Calu3 (cell line): ENCODE results near the gene HNRNPDL. TPM values are rescaled to one million over a fixed set of nuclear protein-coding genes. Genes with fewer than 3 reads are reported as not detected.
"Not testable (repeated sequence)": the region's sequence is repeated elsewhere in the genome, so short reads cannot be mapped to it uniquely, and the experiment has no call there.

Experiments
- BruUV-seq: library from RNA; stranded (reverse); fragments of 400-500 nt; replicated peaks from 2 replicates; lab custom pipeline; 2021; lab: Mats Ljungman, UMichigan
- CTCF ChIA-PET: fragments of 300-600 bp; sonication (Branson Sonifier 250); formaldehyde crosslinking; loops from one replicate; lab custom pipeline; 2022; ENCODE audit warnings: antibody characterized with exemption; lab: Charles Lee
- DNase-seq: peaks from one replicate; pipeline ENCODE4 v3.0.0; 2022
- H3K27ac Mint-ChIP-seq: one replicate; pipeline ENCODE4 v1.8.0; 2022; ENCODE audit warnings: mixed read lengths; ENCODE audit not compliant: unreplicated experiment
- H3K27me3 Mint-ChIP-seq: one replicate; pipeline ENCODE4 v1.8.0; 2022; ENCODE audit warnings: mixed read lengths; ENCODE audit not compliant: unreplicated experiment
- H3K36me3 Mint-ChIP-seq: one replicate; pipeline ENCODE4 v1.8.0; 2022; ENCODE audit warnings: mild to moderate bottlenecking, moderate library complexity, mixed read lengths; ENCODE audit not compliant: insufficient read depth, unreplicated experiment
- H3K4me1 Mint-ChIP-seq: one replicate; pipeline ENCODE4 v1.8.0; 2022; ENCODE audit warnings: mild to moderate bottlenecking, low read depth, mixed read lengths; ENCODE audit not compliant: unreplicated experiment
- H3K4me3 Mint-ChIP-seq: one replicate; pipeline ENCODE4 v1.8.0; 2022; ENCODE audit warnings: mild to moderate bottlenecking, low read depth, moderate library complexity, mixed read lengths; ENCODE audit not compliant: unreplicated experiment
- H3K9me3 Mint-ChIP-seq: one replicate; pipeline ENCODE4 v1.8.0; 2022; ENCODE audit warnings: low read depth, mixed read lengths; ENCODE audit not compliant: unreplicated experiment
- CTCF ChIP-seq: fragments of 200-600 bp; IDR thresholded peaks from one replicate; pipeline ENCODE4 v1.8.0; 2022; ENCODE audit warnings: antibody characterized with exemption; ENCODE audit not compliant: unreplicated experiment
- intact Hi-C: fragments of 100-400 bp; cut with micrococcal nuclease; formaldehyde crosslinking; loops from one replicate; pipeline ENCODE4 v1.10.0; 2022; ENCODE audit not compliant: unreplicated experiment
- total RNA-seq: library from RNA; stranded (reverse); gene quantifications from 2 replicates; pipeline ENCODE4 v1.2.3, GENCODE V29; 2022

HNRNPDL gene
- total RNA-seq, 1 experiment from 2014 or later, result 198 TPM

GRCh38 chr4:82397527-82397926 lies 32.7 kb downstream of the HNRNPDL start:
- TF ChIP-seq CTCF, result no peak
- intact Hi-C loops, result no loop called here
- CTCF ChIA-PET, result no interaction called here
- Mint-ChIP-seq H3K27me3 (no peaks in the 10 kb centered on the region), H3K9me3 (peaks cover 2% of the 10 kb centered on the region), H3K4me1 (peaks cover 17% of the 10 kb centered on the region), H3K4me3 (no peak overlapping the region), H3K36me3 (peaks cover 8% of the 10 kb centered on the region), H3K27ac (no peak overlapping the region)
- no TSS peak for BruUV-seq
- DNase-seq, result no peak

GRCh38 chr4:82394896-82395295 lies 35.4 kb downstream of the HNRNPDL start:
- Mint-ChIP-seq H3K27ac (peak overlapping the region; percentile 96), H3K27me3 (no peaks in the 10 kb centered on the region), H3K4me1 (peaks cover 17% of the 10 kb centered on the region), H3K9me3 (peaks cover 2% of the 10 kb centered on the region), H3K4me3 (peak overlapping the region; percentile 42), H3K36me3 (peaks cover 8% of the 10 kb centered on the region)
- CTCF ChIA-PET, result interaction anchor here (0.7 to 1.0 kb wide), 4 partner anchors 15 to 34 kb away, joined by 3 to 6 read pairs (median 4); partner anchors contain the start of gene HNRNPD
- intact Hi-C loops, result loop anchor here (2.0 kb wide), 1 partner anchor 20 kb away; no protein-coding TSS in a partner anchor
- peak; percentile 71 for DNase-seq
- no peak for TF ChIP-seq CTCF
- BruUV-seq, result no TSS peak

GRCh38 chr4:82390061-82390460 lies 40.2 kb downstream of the HNRNPDL start:
- H3K9me3 Mint-ChIP-seq, intact Hi-C loops, DNase-seq, H3K36me3 Mint-ChIP-seq, H3K27me3 Mint-ChIP-seq, BruUV-seq, H3K4me3 Mint-ChIP-seq, H3K27ac Mint-ChIP-seq, CTCF ChIA-PET: not testable (repeated sequence)
- H3K4me1 Mint-ChIP-seq, result peaks cover 11% of the 10 kb centered on the region

GRCh38 chr4:82388405-82388804 lies 41.9 kb downstream of the HNRNPDL start:
- peaks cover 5% of the 10 kb centered on the region for H3K9me3 Mint-ChIP-seq
- no peak for TF ChIP-seq CTCF
- no TSS peak for BruUV-seq
- no peak overlapping the region for H3K27ac Mint-ChIP-seq
- no peak overlapping the region for H3K4me3 Mint-ChIP-seq
- intact Hi-C loops, result no loop called here
- H3K4me1 Mint-ChIP-seq, result no peaks in the 10 kb centered on the region
- no peak for DNase-seq
- H3K36me3 Mint-ChIP-seq, result no peaks in the 10 kb centered on the region
- no peaks in the 10 kb centered on the region for H3K27me3 Mint-ChIP-seq
- CTCF ChIA-PET, result no interaction called here

- intact Hi-C loops, H3K27me3 Mint-ChIP-seq, H3K4me3 Mint-ChIP-seq, H3K9me3 Mint-ChIP-seq, H3K4me1 Mint-ChIP-seq, BruUV-seq, CTCF ChIA-PET, DNase-seq, H3K36me3 Mint-ChIP-seq: not testable (repeated sequence)
- peak overlapping the region; percentile 26 for H3K27ac Mint-ChIP-seq
Observed at GRCh38 chr4:82386312-82386711, 44.0 kb downstream of the HNRNPDL start.
